ELF-1 (cell line): ENCODE data around the gene BARX1.
A peak's percentile ranks its signal among the peaks of the same experiment; 100 is the strongest.
"Not testable (repeated sequence)": the region's sequence is repeated elsewhere in the genome, so short reads cannot be mapped to it uniquely, and the experiment has no call there.

Experiments used
- DNase-seq: peaks from one replicate; pipeline ENCODE4 v3.0.0-alpha.2; 2016; ENCODE audit warnings: low read depth, low spot score

Gene BARX1, protein sequence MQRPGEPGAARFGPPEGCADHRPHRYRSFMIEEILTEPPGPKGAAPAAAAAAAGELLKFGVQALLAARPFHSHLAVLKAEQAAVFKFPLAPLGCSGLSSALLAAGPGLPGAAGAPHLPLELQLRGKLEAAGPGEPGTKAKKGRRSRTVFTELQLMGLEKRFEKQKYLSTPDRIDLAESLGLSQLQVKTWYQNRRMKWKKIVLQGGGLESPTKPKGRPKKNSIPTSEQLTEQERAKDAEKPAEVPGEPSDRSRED

DNA sequence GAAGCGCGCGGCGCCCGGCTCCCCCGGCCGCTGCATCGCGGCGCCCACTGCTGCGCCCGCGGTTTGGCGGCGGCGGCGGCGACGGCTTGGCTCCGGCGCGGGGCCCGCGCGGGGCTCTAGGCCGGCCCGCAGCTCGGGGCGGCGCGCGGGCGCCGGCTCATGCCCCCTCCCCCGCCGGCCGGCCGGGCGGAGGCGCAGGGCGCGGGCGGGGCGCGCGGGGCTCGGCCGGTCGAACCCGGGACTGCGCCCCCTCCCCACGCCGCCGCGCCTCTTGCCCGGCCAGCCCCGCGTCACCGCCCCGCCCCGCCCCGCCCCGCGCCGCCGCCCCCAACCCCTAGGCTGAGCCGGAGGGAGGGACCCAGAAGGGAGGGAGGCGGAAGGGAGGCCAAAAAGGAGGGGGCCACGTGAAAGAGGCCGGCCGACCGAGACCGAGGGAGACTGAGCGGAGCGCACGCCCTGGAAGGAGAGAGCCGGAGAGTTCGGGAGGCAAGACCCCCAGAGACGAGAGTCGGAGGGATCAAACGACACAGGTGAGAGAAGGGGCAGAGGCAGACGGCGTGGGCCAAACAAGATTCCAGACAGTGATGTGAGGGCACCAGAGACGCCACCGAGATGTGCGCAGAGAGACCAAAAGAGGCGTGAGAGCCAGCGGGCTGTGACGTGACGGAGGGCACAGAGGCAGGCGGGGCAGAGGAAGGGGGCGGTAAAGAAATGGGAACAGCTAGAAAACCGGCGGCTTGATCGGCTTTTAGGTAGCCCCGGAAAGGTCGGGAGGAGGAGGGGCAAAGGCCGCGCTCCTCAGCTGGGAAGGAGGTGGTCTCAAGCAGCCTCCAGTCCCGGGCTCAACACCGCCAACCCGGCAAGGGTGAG lies at the start of gene BARX1:
Gene BARX1 (minus strand): TSS at position 245 of the 870 bp plus-strand sequence. CDS start 209 bp downstream, at position 36.
- no peak for DNase-seq

GRCh38 chr9:94002316-94003140 lies 47.4 kb upstream of the BARX1 start:
- peak; percentile 56 for DNase-seq

GRCh38 chr9:93996863-93997262 lies 41.7 kb upstream of the BARX1 start:
- no peak for DNase-seq

GRCh38 chr9:93996367-93996766 lies 41.2 kb upstream of the BARX1 start:
- DNase-seq, result no peak

DNA sequence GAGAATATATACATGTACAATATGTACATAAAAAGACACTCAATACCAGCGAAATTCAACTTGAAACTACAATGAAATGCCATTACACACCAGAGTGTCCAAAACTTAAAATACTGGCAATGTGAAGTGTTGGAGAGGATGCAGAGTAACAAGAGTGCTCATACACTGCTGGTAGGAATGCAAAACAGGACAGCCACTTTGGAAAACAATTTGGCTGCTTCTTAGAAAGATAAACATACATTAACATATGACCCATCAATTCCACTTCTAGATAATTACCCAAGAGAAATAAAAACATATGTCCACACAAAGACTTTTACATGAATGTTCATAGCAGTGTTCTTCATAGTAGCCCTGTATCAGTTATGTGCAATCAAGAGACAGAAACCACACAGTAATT lies 39.4 kb upstream of the BARX1 start:
- no peak for DNase-seq

- no peak for DNase-seq
Measured at GRCh38 chr9:93994132-93994531, 39.0 kb upstream of the BARX1 start.

DNA sequence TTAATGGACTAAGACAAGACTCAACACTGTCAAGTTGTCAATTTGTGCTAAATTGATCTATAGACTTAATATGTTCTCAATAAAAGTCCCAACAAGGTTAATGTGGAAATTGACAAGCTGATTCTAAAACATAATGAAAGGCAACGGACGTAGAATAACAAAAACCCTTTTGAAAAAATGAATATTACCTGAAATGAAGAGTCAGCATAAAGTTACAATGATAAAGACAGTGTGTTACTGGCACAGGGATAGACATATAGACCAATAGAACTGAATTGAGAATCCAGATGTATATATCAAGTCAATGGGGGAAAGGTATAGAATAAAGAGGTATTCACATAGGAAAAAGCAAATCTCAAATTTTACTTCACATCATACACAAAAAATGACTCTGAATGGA lies 37.7 kb upstream of the BARX1 start:
- DNase-seq, result no peak

DNA sequence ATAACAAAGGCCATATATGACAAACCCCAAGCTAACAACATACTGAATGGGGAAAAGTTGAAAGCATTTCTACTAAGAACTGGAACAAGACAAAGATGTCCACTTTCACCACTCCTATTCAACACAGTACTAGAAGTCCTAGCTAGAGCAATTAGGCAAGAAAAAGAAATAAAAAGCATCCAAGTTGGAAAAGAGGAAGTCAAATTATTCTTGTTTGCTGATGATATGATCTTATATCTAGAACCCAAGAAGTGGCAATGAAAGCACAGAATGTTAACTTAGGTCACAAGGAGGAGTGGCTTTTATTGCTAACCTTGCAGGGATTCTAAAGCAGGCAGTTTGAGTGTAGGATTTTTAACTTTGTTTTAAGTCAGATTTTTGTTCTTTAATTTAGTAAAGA lies 35.3 kb upstream of the BARX1 start:
- DNase-seq, result no peak

- no peak for DNase-seq
Measured at GRCh38 chr9:93988056-93988455, 32.9 kb upstream of the BARX1 start.

DNA sequence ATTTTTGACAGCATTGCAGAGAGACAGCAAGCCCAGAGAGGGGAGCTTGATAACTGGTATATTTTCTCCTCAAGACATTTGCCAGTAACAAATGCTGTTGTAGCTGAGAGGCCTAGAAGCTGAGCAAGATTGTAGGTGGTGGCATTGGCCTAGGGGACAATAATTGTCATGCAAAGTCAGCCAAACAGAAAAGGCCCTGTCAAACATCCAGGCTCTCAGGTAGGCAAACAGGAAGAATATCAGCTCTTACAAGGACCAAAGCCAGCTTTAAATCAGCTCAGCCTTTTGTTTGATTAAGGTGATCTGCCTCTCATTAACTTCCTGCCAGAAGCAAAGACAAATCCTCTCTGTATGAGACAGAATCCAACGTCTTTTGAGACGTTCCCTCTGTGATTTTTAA lies 29.7 kb upstream of the BARX1 start:
- peak; percentile 52 for DNase-seq

- DNase-seq, result no peak
Measured at GRCh38 chr9:93983875-93984274, 28.7 kb upstream of the BARX1 start.

DNA sequence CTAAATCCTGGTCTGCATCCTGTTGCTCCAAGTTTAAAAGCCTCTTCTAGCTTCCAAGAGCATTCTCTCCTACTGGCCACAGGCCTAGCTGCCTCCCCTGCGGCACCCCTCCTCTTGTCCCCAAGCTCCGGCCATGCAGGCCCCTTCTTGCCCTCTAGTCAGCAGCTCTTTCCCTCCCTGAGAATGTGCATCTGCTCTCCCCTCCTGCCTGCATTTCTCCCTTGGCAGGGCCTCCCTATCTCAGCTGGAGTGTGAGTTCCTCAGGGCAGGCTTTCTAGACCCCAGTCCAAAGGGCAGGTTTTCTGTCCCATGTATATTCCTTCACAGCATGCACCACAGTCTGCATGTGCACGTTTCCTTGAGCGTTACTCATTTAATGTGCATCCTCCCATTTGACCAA lies 24.6 kb upstream of the BARX1 start:
- DNase-seq, result no peak

DNA sequence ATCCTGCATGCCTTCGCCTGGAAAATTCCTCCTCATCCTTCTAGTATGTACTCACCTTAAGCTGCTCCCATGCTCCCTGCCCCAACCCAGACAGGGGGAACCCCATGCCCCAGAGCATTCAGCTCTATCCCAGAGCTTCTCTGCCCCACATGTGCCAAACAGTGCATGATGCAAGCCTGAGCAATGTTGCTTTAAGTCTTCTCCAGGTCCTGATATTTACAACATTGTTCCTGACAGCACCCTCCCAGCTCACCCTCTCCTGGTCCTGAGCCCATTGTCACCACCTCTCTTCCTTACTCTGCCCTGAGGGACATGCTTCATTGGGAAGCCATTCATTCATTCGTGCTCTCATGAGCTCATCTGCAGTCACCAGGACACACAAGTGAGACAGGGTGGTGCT lies 23.4 kb upstream of the BARX1 start:
- DNase-seq, result no peak

GRCh38 chr9:93976973-93977372 lies 21.8 kb upstream of the BARX1 start:
- no peak for DNase-seq

DNA sequence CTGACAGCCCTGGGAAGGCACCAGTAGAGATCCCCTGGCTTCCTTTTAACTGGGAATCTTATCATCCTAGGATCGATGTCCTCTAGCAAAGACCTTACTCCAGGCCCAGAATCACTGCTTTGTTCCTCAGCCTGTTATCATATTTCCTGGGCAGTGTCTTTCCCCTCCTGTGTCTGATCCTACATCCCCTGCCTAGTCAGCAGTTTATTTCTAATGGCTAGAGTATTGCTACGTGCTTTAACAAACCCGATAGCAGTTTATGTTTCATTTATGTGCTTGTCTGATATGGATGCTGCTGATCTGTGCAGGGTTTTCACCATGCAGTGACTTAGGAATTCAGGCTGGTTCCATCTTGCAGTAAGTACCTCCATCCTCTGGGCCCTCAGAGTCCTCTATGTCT lies 20.9 kb upstream of the BARX1 start:
- DNase-seq, result no peak

DNA sequence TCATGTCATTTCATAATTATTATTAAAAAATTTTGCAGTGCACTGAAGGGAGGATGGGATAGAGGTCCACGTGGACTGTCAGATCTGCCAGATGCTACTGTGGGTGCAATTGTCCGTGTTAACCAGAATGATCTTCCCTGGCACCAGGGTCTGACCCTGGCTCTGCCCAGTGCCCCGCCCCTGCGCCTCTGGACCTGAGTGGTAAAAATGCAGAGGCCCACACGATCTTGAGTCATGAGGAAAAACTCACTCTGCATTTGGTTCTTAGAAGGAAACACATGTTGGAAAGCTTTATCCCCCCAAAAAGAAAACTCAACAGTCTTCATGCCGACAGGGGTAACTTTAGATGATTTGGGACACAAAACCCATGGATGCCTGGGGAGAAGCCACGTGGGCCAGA lies 20.1 kb upstream of the BARX1 start:
- no peak for DNase-seq

GRCh38 chr9:93974151-93974550 lies 19.0 kb upstream of the BARX1 start:
- no peak for DNase-seq

GRCh38 chr9:93972655-93973054 lies 17.5 kb upstream of the BARX1 start:
- not testable (repeated sequence) for DNase-seq

- DNase-seq, result no peak
Measured at GRCh38 chr9:93969328-93969661, 14.1 kb upstream of the BARX1 start.

GRCh38 chr9:93968451-93969327 lies 13.5 kb upstream of the BARX1 start:
- no peak for DNase-seq

GRCh38 chr9:93967020-93967803 lies 12.1 kb upstream of the BARX1 start:
- DNase-seq, result no peak
